Neural progenitor cell (in vitro differentiated cells): Measurements from ENCODE around the gene TCP11X1. TPM values are rescaled to one million over a fixed set of nuclear protein-coding genes. Genes with fewer than 3 reads are reported as not detected.
"Not testable (repeated sequence)": the region's sequence is repeated elsewhere in the genome, so short reads cannot be mapped to it uniquely, and the experiment has no call there.

Experiments used
- DNase-seq: peaks from one replicate; pipeline ENCODE4 v3.0.0-alpha.2; 2016; ENCODE audit warnings: low spot score
- H2AFZ ChIP-seq: fragments of 200-600 bp; sonication (generic); replicated peaks from 2 replicates; pipeline ENCODE4 v1.6.1; 2016; ENCODE audit warnings: antibody characterized with exemption
- H3F3A ChIP-seq: fragments of 200-600 bp; sonication (generic); 2 replicates; pipeline ENCODE4 v1.6.1; 2016; ENCODE audit warnings: antibody characterized with exemption, low read depth
- H3K27ac ChIP-seq: fragments of 200-600 bp; sonication (generic); 2 replicates; pipeline ENCODE4 v1.5.1; 2016; ENCODE audit warnings: mild to moderate bottlenecking
- H3K27me3 ChIP-seq: fragments of 200-600 bp; sonication (generic); 2 replicates; pipeline ENCODE4 v1.6.1; 2016; ENCODE audit warnings: mild to moderate bottlenecking, moderate library complexity
- H3K36me3 ChIP-seq: fragments of 200-600 bp; sonication (generic); 2 replicates; pipeline ENCODE4 v1.5.1; 2016
- H3K4me1 ChIP-seq: fragments of 200-600 bp; sonication (generic); 2 replicates; pipeline ENCODE4 v1.6.1; 2016; ENCODE audit warnings: mixed run types
- H3K4me2 ChIP-seq: fragments of 200-600 bp; sonication (generic); 2 replicates; pipeline ENCODE4 v1.6.1; 2016
- H3K4me3 ChIP-seq: fragments of 200-600 bp; sonication (generic); 2 replicates; pipeline ENCODE4 v1.5.1; 2016
- H3K79me2 ChIP-seq: fragments of 200-600 bp; sonication (generic); 2 replicates; pipeline ENCODE4 v1.6.1; 2016; ENCODE audit warnings: low read depth
- H3K9ac ChIP-seq: fragments of 200-600 bp; sonication (generic); 2 replicates; pipeline ENCODE4 v1.6.1; 2016
- H3K9me3 ChIP-seq: fragments of 200-600 bp; sonication (generic); 2 replicates; pipeline ENCODE4 v1.5.1; 2016; ENCODE audit warnings: low read depth
- H4K20me1 ChIP-seq: fragments of 200-600 bp; sonication (generic); 2 replicates; pipeline ENCODE4 v1.6.1; 2016; ENCODE audit warnings: low read depth
- H3K27ac Mint-ChIP-seq: 3 replicates; pipeline ENCODE4 v1.8.0; 2021; ENCODE audit warnings: mixed read lengths
- H3K27me3 Mint-ChIP-seq: 2 replicates; pipeline ENCODE4 v1.8.0; 2022; ENCODE audit warnings: low read depth, mild to moderate bottlenecking, inconsistent platforms, moderate library complexity, mixed read lengths; ENCODE audit not compliant: insufficient read depth
- H3K36me3 Mint-ChIP-seq: 3 replicates; pipeline ENCODE4 v1.8.0; 2021; ENCODE audit warnings: mixed read lengths
- H3K4me1 Mint-ChIP-seq: 3 replicates; pipeline ENCODE4 v1.8.0; 2021; ENCODE audit warnings: mixed read lengths
- H3K4me3 Mint-ChIP-seq: 3 replicates; pipeline ENCODE4 v1.8.0; 2021; ENCODE audit warnings: mild to moderate bottlenecking, moderate library complexity, mixed read lengths
- H3K9me3 Mint-ChIP-seq: 3 replicates; pipeline ENCODE4 v1.8.0; 2020; ENCODE audit warnings: mixed read lengths
- EZH2 ChIP-seq: fragments of 200-600 bp; sonication (generic); IDR thresholded peaks from 2 replicates; pipeline ENCODE4 v1.6.1; 2017; ENCODE audit warnings: antibody characterized with exemption, mild to moderate bottlenecking, moderate library complexity
- EZH2phosphoT487 ChIP-seq: fragments of 200-600 bp; sonication (generic); IDR thresholded peaks from 2 replicates; pipeline ENCODE4 v1.6.1; 2017; ENCODE audit warnings: antibody characterized with exemption
- total RNA-seq: library from RNA; depleted of rRNA; stranded (reverse); fragments of >200 nt; gene quantifications from 2 replicates; pipeline ENCODE4 v1.2.3, GENCODE V29; 2015; ENCODE audit warnings: low replicate concordance
- TF ChIP-seq, protein P1 (sequence below): fragments of 200-600 bp; sonication (generic); IDR thresholded peaks from 2 replicates; pipeline ENCODE4 v1.5.1; 2017; ENCODE audit warnings: antibody characterized with exemption, mild to moderate bottlenecking

Gene TCP11X1
- 0.40 TPM in 1 of 2 replicates, not detected in the other for total RNA-seq

GRCh38 chrX:102214986-102215385 is at the start of gene TCP11X1:
TCP11X1 (plus strand) TSS chrX:102215301.
- not testable (repeated sequence) for H3K27me3 ChIP-seq, H3K4me1 ChIP-seq, H3K9ac ChIP-seq, H3K36me3 ChIP-seq, H3K27ac ChIP-seq, H3K9me3 ChIP-seq, H3K27me3 Mint-ChIP-seq, DNase-seq, H3K4me3 Mint-ChIP-seq, H3K36me3 Mint-ChIP-seq, H2AFZ ChIP-seq, H3F3A ChIP-seq, H3K4me2 ChIP-seq, H3K4me3 ChIP-seq, H4K20me1 ChIP-seq, H3K9me3 Mint-ChIP-seq, H3K79me2 ChIP-seq, H3K27ac Mint-ChIP-seq, H3K4me1 Mint-ChIP-seq

- Mint-ChIP-seq H3K36me3 (no peaks in the 10 kb centered on the region), H3K27ac (no peak overlapping the region), H3K27me3 (peaks cover 3% of the 10 kb centered on the region), H3K4me1 (no peaks in the 10 kb centered on the region), H3K4me3 (no peak overlapping the region), H3K9me3 (peaks cover 28% of the 10 kb centered on the region)
- no peak overlapping the region for H3K4me2 ChIP-seq
- H3K4me1 ChIP-seq = no peaks in the 10 kb centered on the region
- no peaks in the 10 kb centered on the region for H3K79me2 ChIP-seq
- no peak overlapping the region for H2AFZ ChIP-seq
- no peaks in the 10 kb centered on the region for H4K20me1 ChIP-seq
- H3K9ac ChIP-seq = no peak overlapping the region
- no peak for TF ChIP-seq EZH2phosphoT487
- TF ChIP-seq, protein P1, sequence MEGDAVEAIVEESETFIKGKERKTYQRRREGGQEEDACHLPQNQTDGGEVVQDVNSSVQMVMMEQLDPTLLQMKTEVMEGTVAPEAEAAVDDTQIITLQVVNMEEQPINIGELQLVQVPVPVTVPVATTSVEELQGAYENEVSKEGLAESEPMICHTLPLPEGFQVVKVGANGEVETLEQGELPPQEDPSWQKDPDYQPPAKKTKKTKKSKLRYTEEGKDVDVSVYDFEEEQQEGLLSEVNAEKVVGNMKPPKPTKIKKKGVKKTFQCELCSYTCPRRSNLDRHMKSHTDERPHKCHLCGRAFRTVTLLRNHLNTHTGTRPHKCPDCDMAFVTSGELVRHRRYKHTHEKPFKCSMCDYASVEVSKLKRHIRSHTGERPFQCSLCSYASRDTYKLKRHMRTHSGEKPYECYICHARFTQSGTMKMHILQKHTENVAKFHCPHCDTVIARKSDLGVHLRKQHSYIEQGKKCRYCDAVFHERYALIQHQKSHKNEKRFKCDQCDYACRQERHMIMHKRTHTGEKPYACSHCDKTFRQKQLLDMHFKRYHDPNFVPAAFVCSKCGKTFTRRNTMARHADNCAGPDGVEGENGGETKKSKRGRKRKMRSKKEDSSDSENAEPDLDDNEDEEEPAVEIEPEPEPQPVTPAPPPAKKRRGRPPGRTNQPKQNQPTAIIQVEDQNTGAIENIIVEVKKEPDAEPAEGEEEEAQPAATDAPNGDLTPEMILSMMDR = no peak
- no peak for TF ChIP-seq EZH2
- no peaks in the 10 kb centered on the region for H3K27me3 ChIP-seq
- no peak overlapping the region for H3K4me3 ChIP-seq
- H3F3A ChIP-seq = no peaks in the 10 kb centered on the region
- H3K36me3 ChIP-seq = no peaks in the 10 kb centered on the region
- no peak overlapping the region for H3K27ac ChIP-seq
- peaks cover 11% of the 10 kb centered on the region for H3K9me3 ChIP-seq
- DNase-seq = no peak
Measured at GRCh38 chrX:102185967-102186720, 29.0 kb upstream of the TCP11X1 start.

GRCh38 chrX:102207940-102208339 is 7.2 kb upstream of the TCP11X1 start:
- not testable (repeated sequence) for DNase-seq, H3K9ac ChIP-seq, H3K4me1 Mint-ChIP-seq, H3K9me3 ChIP-seq, H3K4me1 ChIP-seq, H3K4me2 ChIP-seq, H3K4me3 ChIP-seq, H3F3A ChIP-seq, H3K4me3 Mint-ChIP-seq, H4K20me1 ChIP-seq, H3K36me3 Mint-ChIP-seq, H3K36me3 ChIP-seq, H3K27me3 Mint-ChIP-seq, H3K9me3 Mint-ChIP-seq, H3K79me2 ChIP-seq, H2AFZ ChIP-seq, H3K27me3 ChIP-seq, H3K27ac ChIP-seq, H3K27ac Mint-ChIP-seq

DNA sequence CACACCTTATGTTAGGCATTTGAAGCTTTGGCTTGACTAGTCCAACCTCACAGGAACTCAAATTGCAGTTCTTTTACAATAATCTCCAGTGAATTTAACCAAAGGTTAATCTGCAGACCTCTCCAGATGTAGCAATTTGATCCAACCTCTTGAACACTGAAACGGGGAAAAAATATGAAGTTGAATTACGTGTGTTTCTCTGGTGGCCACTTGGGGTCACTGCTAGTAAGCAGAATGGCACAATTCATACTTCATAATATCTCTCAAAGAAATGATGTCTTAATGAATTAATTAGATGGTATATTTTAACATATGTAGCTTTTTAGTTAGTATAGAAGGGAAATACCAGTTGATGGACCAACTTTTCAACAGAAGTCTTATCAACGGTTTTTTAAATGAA is 1.4 kb downstream of the TCP11X1 start:
- not testable (repeated sequence) for DNase-seq, H3K36me3 Mint-ChIP-seq, H3K4me1 ChIP-seq

DNA sequence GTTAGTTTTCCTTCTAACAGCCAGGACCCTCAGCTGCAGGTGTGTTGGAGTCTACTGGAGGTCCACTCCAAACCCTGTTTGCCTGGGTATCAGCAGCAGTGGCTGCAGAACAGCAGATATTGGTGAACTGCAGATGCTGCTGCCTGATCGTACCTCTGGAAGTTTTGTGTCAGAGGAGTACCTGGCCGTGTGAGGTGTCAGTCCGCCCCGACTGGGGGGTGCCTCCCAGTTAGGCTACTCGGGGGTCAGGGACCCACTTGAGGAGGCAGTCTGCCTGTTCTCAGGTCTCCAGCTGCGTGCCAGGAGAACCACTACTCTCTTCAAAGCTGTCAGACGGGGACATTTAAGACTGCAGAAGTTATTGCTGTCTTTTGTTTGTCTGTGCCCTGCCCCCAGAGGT is 20.6 kb downstream of the TCP11X1 start:
- not testable (repeated sequence) for H3K4me2 ChIP-seq, DNase-seq, H4K20me1 ChIP-seq, H3K79me2 ChIP-seq, H3K4me3 Mint-ChIP-seq, H3K9me3 Mint-ChIP-seq, H3K27ac ChIP-seq, H3K27me3 ChIP-seq, H3K4me1 ChIP-seq, H3K4me3 ChIP-seq, H2AFZ ChIP-seq, H3K27me3 Mint-ChIP-seq, H3K9me3 ChIP-seq, H3K36me3 ChIP-seq, H3K27ac Mint-ChIP-seq, H3K36me3 Mint-ChIP-seq, H3K9ac ChIP-seq, H3F3A ChIP-seq, H3K4me1 Mint-ChIP-seq

More for the DNA sequence above, 1.4 kb downstream of the TCP11X1 start:
- H3K4me3 ChIP-seq, H3F3A ChIP-seq, H3K27ac ChIP-seq, H3K27ac Mint-ChIP-seq, H3K4me2 ChIP-seq, H3K27me3 Mint-ChIP-seq, H3K36me3 ChIP-seq, H3K9me3 Mint-ChIP-seq, H3K79me2 ChIP-seq, H3K9ac ChIP-seq, H2AFZ ChIP-seq, H3K4me3 Mint-ChIP-seq, H4K20me1 ChIP-seq, H3K4me1 Mint-ChIP-seq, H3K27me3 ChIP-seq, H3K9me3 ChIP-seq: not testable (repeated sequence)

DNA sequence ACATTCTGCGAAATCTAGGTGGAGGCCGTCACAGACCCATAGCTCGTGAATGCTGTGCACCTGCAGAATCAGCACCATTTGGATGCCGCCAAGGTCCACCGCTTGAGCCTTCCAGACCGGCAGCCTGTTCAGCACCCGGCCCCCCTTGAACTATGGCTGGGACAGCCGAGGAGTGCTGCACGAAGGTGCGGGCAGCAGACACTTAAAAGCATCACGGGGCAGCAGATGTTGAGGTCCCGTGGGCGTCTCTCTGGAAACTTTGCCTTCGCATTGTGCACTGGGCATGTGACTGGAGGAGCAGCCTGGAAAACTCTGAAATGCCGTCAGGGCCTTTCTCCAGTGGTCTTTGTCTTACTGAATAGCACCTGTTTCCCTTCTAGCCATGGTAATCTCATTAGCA is 25.2 kb downstream of the TCP11X1 start:
- not testable (repeated sequence) for H3K4me1 ChIP-seq, H3F3A ChIP-seq, H3K4me2 ChIP-seq, H4K20me1 ChIP-seq, H3K27ac Mint-ChIP-seq, H3K27me3 ChIP-seq, H3K4me1 Mint-ChIP-seq, H3K36me3 ChIP-seq, H3K79me2 ChIP-seq, H3K9me3 Mint-ChIP-seq, H3K36me3 Mint-ChIP-seq, H3K4me3 ChIP-seq, H2AFZ ChIP-seq, H3K27me3 Mint-ChIP-seq, H3K27ac ChIP-seq, H3K9ac ChIP-seq, H3K9me3 ChIP-seq, H3K4me3 Mint-ChIP-seq, DNase-seq

DNA sequence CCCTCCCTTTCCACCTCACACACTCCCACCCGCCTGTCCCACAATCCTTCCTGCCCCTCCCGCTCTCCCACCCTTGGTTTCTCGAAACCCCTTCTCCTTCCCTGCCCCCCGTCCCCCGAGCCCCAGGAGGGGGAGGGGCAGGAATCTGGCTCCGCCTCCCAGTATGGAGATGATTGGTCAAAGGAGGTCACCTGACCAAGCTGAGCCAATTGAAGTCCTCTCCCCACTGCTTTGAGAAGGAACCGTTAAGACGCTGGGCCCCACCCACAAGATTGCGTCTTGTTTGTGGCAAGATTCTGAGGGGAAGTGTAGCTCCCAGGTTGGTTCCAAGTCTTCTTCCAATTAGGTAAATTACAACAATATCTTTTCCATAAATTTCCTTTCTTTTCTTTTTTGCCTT is 31.8 kb downstream of the TCP11X1 start, which contains the start of gene NXF2:
Gene NXF2, plus strand, starts transcription at position 275 of the 400 bp plus-strand sequence. CDS start 59,912 bp downstream, outside the sequence.
- H3K4me3 Mint-ChIP-seq, H3K79me2 ChIP-seq, H3K9ac ChIP-seq, H4K20me1 ChIP-seq, H3F3A ChIP-seq, H3K4me1 Mint-ChIP-seq, H3K9me3 Mint-ChIP-seq, H3K36me3 Mint-ChIP-seq, H3K36me3 ChIP-seq, H2AFZ ChIP-seq, H3K27ac ChIP-seq, DNase-seq, H3K4me1 ChIP-seq, H3K27me3 ChIP-seq, H3K9me3 ChIP-seq, H3K4me3 ChIP-seq, H3K4me2 ChIP-seq, H3K27me3 Mint-ChIP-seq, H3K27ac Mint-ChIP-seq: not testable (repeated sequence)
